ENCODE measurements around the gene DGKZ.

DGKZ gene

GRCh38 chr11:46335271-46335670 lies 12.0 kb upstream of the DGKZ start:
- H3K27me3 ChIP-seq (ENCODE audit: insufficient read depth, low read length, poor library complexity, severe bottlenecking): peaks cover 14% of the 10 kb centered on the region
- no peaks in the 10 kb centered on the region for H3K79me2 ChIP-seq (ENCODE audit: insufficient read depth, low read length)
- no peak overlapping the region for H3K4me3 ChIP-seq (ENCODE audit: low read length, poor library complexity, severe bottlenecking)
- H2AFZ ChIP-seq (ENCODE audit: low read length): no peak overlapping the region
- peaks cover 5% of the 10 kb centered on the region for H3F3A ChIP-seq (ENCODE audit: low read depth)
- H3K9me3 ChIP-seq (ENCODE audit: insufficient read depth, low read depth, low read length): no peaks in the 10 kb centered on the region
- H3K9ac ChIP-seq (ENCODE audit: low read depth, low read length, poor library complexity, severe bottlenecking): no peak overlapping the region
- H3K36me3 ChIP-seq (ENCODE audit: insufficient read depth, low read length): no peaks in the 10 kb centered on the region
- no peak overlapping the region for H3K4me2 ChIP-seq (ENCODE audit: low read depth, low read length, poor library complexity, severe bottlenecking)
- H4K20me1 ChIP-seq (ENCODE audit: insufficient read depth, low read length, poor library complexity, severe bottlenecking): no peaks in the 10 kb centered on the region
- TF ChIP-seq EZH2phosphoT487 (IDR thresholded peaks at IDR 0.05; ENCODE audit: borderline replicate concordance) (no peak), CTCF (conservative IDR thresholded peaks at IDR 0.05; ENCODE audit: low read length) (no peak)
- H3K4me1 ChIP-seq (ENCODE audit: insufficient read depth, low read length, poor library complexity, severe bottlenecking): peaks cover 48% of the 10 kb centered on the region
- H3K9me2 ChIP-seq (replicated peaks; ENCODE audit: low read depth, low read length): no peaks in the 10 kb centered on the region

- Histone ChIP-seq H3K79me2 (ENCODE audit: insufficient read depth, low read length) (no peaks in the 10 kb centered on the region), H3K9me2 (replicated peaks; ENCODE audit: low read depth, low read length) (no peaks in the 10 kb centered on the region), H3K36me3 (ENCODE audit: insufficient read depth, low read length) (no peaks in the 10 kb centered on the region), H3K4me2 (ENCODE audit: low read depth, low read length, poor library complexity, severe bottlenecking) (no peak overlapping the region), H3K9me3 (ENCODE audit: insufficient read depth, low read depth, low read length) (no peaks in the 10 kb centered on the region), H3K27me3 (ENCODE audit: insufficient read depth, low read length, poor library complexity, severe bottlenecking) (peaks cover 14% of the 10 kb centered on the region), H4K20me1 (ENCODE audit: insufficient read depth, low read length, poor library complexity, severe bottlenecking) (no peaks in the 10 kb centered on the region), H3K4me3 (ENCODE audit: low read length, poor library complexity, severe bottlenecking) (no peak overlapping the region), H2AFZ (ENCODE audit: low read length) (no peak overlapping the region), H3K9ac (ENCODE audit: low read depth, low read length, poor library complexity, severe bottlenecking) (no peak overlapping the region), H3F3A (ENCODE audit: low read depth) (no peaks in the 10 kb centered on the region), H3K4me1 (ENCODE audit: insufficient read depth, low read length, poor library complexity, severe bottlenecking) (peaks cover 48% of the 10 kb centered on the region)
- TF ChIP-seq EZH2phosphoT487 (IDR thresholded peaks at IDR 0.05; ENCODE audit: borderline replicate concordance) (no peak), CTCF (conservative IDR thresholded peaks at IDR 0.05; ENCODE audit: low read length) (no peak)
Observed at GRCh38 chr11:46335890-46336562, 11.2 kb upstream of the DGKZ start.

- Histone ChIP-seq H3K9ac (ENCODE audit: low read depth, low read length, poor library complexity, severe bottlenecking) (no peak overlapping the region), H3K4me1 (ENCODE audit: insufficient read depth, low read length, poor library complexity, severe bottlenecking) (peaks cover 48% of the 10 kb centered on the region), H4K20me1 (ENCODE audit: insufficient read depth, low read length, poor library complexity, severe bottlenecking) (no peaks in the 10 kb centered on the region), H3K4me3 (ENCODE audit: low read length, poor library complexity, severe bottlenecking) (no peak overlapping the region), H3K36me3 (ENCODE audit: insufficient read depth, low read length) (no peaks in the 10 kb centered on the region), H2AFZ (ENCODE audit: low read length) (no peak overlapping the region), H3K9me3 (ENCODE audit: insufficient read depth, low read depth, low read length) (no peaks in the 10 kb centered on the region), H3F3A (ENCODE audit: low read depth) (no peaks in the 10 kb centered on the region), H3K79me2 (ENCODE audit: insufficient read depth, low read length) (no peaks in the 10 kb centered on the region), H3K4me2 (ENCODE audit: low read depth, low read length, poor library complexity, severe bottlenecking) (no peak overlapping the region), H3K9me2 (replicated peaks; ENCODE audit: low read depth, low read length) (no peaks in the 10 kb centered on the region), H3K27me3 (ENCODE audit: insufficient read depth, low read length, poor library complexity, severe bottlenecking) (peaks cover 14% of the 10 kb centered on the region)
- no peak for TF ChIP-seq CTCF (conservative IDR thresholded peaks at IDR 0.05; ENCODE audit: low read length)
- TF ChIP-seq EZH2phosphoT487 (IDR thresholded peaks at IDR 0.05; ENCODE audit: borderline replicate concordance): no peak
Observed at GRCh38 chr11:46336563-46337180, 10.6 kb upstream of the DGKZ start.

Measured in Loucy (cell line).